ENCODE results near the gene FAM240A. TPM values are rescaled to one million over a fixed set of nuclear protein-coding genes. Genes with fewer than 3 reads are reported as not detected.

FAM240A gene
- total RNA-seq, 1 donor from 2014 or later, result not detected

- peaks cover 2% of the 10 kb centered on the region for H3K27me3 Mint-ChIP-seq (ENCODE audit: insufficient read depth, low read depth)
- no peaks in the 10 kb centered on the region for H3F3A ChIP-seq (ENCODE audit: low read depth)
- H3K36me3 Mint-ChIP-seq, result no peaks in the 10 kb centered on the region
- H3K9me3 ChIP-seq (ENCODE audit: low read depth), result no peaks in the 10 kb centered on the region
- H3K79me2 ChIP-seq (ENCODE audit: low read depth), result no peaks in the 10 kb centered on the region
- no peaks in the 10 kb centered on the region for H3K4me1 ChIP-seq
- H4K20me1 ChIP-seq (ENCODE audit: low read depth), result no peaks in the 10 kb centered on the region
- H3K4me3 Mint-ChIP-seq, result no peak overlapping the region
- H3K9me3 Mint-ChIP-seq, result no peaks in the 10 kb centered on the region
- no peaks in the 10 kb centered on the region for H3K36me3 ChIP-seq
- no peak overlapping the region for H2AFZ ChIP-seq (replicated peaks)
- no peak overlapping the region for H3K27ac ChIP-seq
- DNase-seq (ENCODE audit: low spot score), result no peak
- H3K9ac ChIP-seq, result no peak overlapping the region
- no peak overlapping the region for H3K4me2 ChIP-seq
- peaks cover 3% of the 10 kb centered on the region for H3K4me1 Mint-ChIP-seq
- H3K27me3 ChIP-seq, result no peaks in the 10 kb centered on the region
- TF ChIP-seq, protein P1, sequence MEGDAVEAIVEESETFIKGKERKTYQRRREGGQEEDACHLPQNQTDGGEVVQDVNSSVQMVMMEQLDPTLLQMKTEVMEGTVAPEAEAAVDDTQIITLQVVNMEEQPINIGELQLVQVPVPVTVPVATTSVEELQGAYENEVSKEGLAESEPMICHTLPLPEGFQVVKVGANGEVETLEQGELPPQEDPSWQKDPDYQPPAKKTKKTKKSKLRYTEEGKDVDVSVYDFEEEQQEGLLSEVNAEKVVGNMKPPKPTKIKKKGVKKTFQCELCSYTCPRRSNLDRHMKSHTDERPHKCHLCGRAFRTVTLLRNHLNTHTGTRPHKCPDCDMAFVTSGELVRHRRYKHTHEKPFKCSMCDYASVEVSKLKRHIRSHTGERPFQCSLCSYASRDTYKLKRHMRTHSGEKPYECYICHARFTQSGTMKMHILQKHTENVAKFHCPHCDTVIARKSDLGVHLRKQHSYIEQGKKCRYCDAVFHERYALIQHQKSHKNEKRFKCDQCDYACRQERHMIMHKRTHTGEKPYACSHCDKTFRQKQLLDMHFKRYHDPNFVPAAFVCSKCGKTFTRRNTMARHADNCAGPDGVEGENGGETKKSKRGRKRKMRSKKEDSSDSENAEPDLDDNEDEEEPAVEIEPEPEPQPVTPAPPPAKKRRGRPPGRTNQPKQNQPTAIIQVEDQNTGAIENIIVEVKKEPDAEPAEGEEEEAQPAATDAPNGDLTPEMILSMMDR (IDR thresholded peaks at IDR 0.05), result no peak
- no peak for TF ChIP-seq EZH2 (IDR thresholded peaks at IDR 0.05)
- no peak for TF ChIP-seq EZH2phosphoT487 (IDR thresholded peaks at IDR 0.05)
- no peak overlapping the region for H3K27ac Mint-ChIP-seq
- no peak overlapping the region for H3K4me3 ChIP-seq
Measured at GRCh38 chr3:46599590-46599989, 12.7 kb upstream of the FAM240A start.

GRCh38 chr3:46603446-46604046 is 8.8 kb upstream of the FAM240A start:
- Histone ChIP-seq H3K27me3 (no peaks in the 10 kb centered on the region), H3K27ac (no peak overlapping the region), H3K9ac (no peak overlapping the region), H3K4me2 (no peak overlapping the region), H3F3A (ENCODE audit: low read depth) (no peaks in the 10 kb centered on the region), H3K9me3 (ENCODE audit: low read depth) (no peaks in the 10 kb centered on the region), H3K4me1 (no peaks in the 10 kb centered on the region), H2AFZ (replicated peaks) (no peak overlapping the region), H4K20me1 (ENCODE audit: low read depth) (no peaks in the 10 kb centered on the region), H3K79me2 (ENCODE audit: low read depth) (no peaks in the 10 kb centered on the region), H3K4me3 (no peak overlapping the region), H3K36me3 (no peaks in the 10 kb centered on the region)
- H3K36me3 Mint-ChIP-seq, result no peaks in the 10 kb centered on the region
- TF ChIP-seq, protein P1 (IDR thresholded peaks at IDR 0.05), result no peak
- TF ChIP-seq EZH2 (IDR thresholded peaks at IDR 0.05) (no peak), EZH2phosphoT487 (IDR thresholded peaks at IDR 0.05) (no peak)
- H3K27ac Mint-ChIP-seq, result no peak overlapping the region
- DNase-seq (ENCODE audit: low spot score), result no peak
- H3K9me3 Mint-ChIP-seq, result no peaks in the 10 kb centered on the region
- peaks cover 3% of the 10 kb centered on the region for H3K4me1 Mint-ChIP-seq
- H3K27me3 Mint-ChIP-seq (ENCODE audit: insufficient read depth, low read depth), result peaks cover 2% of the 10 kb centered on the region
- H3K4me3 Mint-ChIP-seq, result no peak overlapping the region

GRCh38 chr3:46604127-46604526 is 8.2 kb upstream of the FAM240A start:
- H3K79me2 ChIP-seq (ENCODE audit: low read depth), result no peaks in the 10 kb centered on the region
- Mint-ChIP-seq H3K27me3 (ENCODE audit: insufficient read depth, low read depth) (peaks cover 2% of the 10 kb centered on the region), H3K36me3 (no peaks in the 10 kb centered on the region), H3K4me1 (peaks cover 3% of the 10 kb centered on the region), H3K4me3 (no peak overlapping the region), H3K9me3 (no peaks in the 10 kb centered on the region), H3K27ac (no peak overlapping the region)
- TF ChIP-seq EZH2 (IDR thresholded peaks at IDR 0.05) (no peak), EZH2phosphoT487 (IDR thresholded peaks at IDR 0.05) (no peak)
- TF ChIP-seq, protein P1 (IDR thresholded peaks at IDR 0.05), result no peak
- H2AFZ ChIP-seq (replicated peaks), result no peak overlapping the region
- H3K4me1 ChIP-seq, result no peaks in the 10 kb centered on the region
- H3K27ac ChIP-seq, result no peak overlapping the region
- H3K9me3 ChIP-seq (ENCODE audit: low read depth), result no peaks in the 10 kb centered on the region
- H3K9ac ChIP-seq, result no peak overlapping the region
- no peak for DNase-seq (ENCODE audit: low spot score)
- no peaks in the 10 kb centered on the region for H4K20me1 ChIP-seq (ENCODE audit: low read depth)
- H3K36me3 ChIP-seq, result no peaks in the 10 kb centered on the region
- H3K4me2 ChIP-seq, result no peak overlapping the region
- no peaks in the 10 kb centered on the region for H3K27me3 ChIP-seq
- no peaks in the 10 kb centered on the region for H3F3A ChIP-seq (ENCODE audit: low read depth)
- no peak overlapping the region for H3K4me3 ChIP-seq
